Subcutaneous adipose tissue (tissue), 4 donors: ENCODE results near the gene GOLGA6C. TPM values are rescaled to one million over a fixed set of nuclear protein-coding genes. Genes with fewer than 3 reads are reported as not detected.

Source experiments
- total RNA-seq, 4 donors: library from RNA; depleted of rRNA; stranded (reverse); fragments of >200 nt; gene quantifications; one replicate each; pipeline ENCODE4 v1.1.0, GENCODE V29; 2016
- TF ChIP-seq, protein P1 (sequence below): fragments of 450-650 bp; IDR thresholded peaks from one replicate; pipeline ENCODE4 v1.5.1; 2016; ENCODE audit warnings: low read depth, mild to moderate bottlenecking, control low read depth, antibody characterized with exemption, moderate library complexity

The GOLGA6C gene
- total RNA-seq, 4 donors from 2014 or later, result 0.44 TPM; not detected in 3

DNA sequence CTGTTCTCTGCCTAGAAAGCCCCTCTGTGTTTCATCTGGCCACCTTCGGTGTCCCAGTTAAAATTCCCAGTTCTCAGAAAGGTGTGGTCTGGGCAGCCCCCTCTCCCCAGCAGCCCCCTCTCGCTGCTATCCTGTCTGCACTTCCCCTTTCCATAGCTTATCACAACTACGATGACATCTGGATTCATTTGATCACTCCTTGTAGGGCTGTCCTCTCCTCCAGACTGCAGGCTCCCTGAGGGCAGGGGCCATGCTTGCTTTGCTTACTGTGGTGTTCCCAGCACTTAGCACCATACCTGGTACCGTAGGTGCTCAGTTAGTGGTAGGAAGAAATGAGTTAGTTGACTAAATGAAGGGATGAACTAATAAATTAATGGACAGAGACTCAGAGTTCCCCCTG is 26.3 kb upstream of the GOLGA6C start:
- TF ChIP-seq, protein P1, sequence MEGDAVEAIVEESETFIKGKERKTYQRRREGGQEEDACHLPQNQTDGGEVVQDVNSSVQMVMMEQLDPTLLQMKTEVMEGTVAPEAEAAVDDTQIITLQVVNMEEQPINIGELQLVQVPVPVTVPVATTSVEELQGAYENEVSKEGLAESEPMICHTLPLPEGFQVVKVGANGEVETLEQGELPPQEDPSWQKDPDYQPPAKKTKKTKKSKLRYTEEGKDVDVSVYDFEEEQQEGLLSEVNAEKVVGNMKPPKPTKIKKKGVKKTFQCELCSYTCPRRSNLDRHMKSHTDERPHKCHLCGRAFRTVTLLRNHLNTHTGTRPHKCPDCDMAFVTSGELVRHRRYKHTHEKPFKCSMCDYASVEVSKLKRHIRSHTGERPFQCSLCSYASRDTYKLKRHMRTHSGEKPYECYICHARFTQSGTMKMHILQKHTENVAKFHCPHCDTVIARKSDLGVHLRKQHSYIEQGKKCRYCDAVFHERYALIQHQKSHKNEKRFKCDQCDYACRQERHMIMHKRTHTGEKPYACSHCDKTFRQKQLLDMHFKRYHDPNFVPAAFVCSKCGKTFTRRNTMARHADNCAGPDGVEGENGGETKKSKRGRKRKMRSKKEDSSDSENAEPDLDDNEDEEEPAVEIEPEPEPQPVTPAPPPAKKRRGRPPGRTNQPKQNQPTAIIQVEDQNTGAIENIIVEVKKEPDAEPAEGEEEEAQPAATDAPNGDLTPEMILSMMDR, result no peak

DNA sequence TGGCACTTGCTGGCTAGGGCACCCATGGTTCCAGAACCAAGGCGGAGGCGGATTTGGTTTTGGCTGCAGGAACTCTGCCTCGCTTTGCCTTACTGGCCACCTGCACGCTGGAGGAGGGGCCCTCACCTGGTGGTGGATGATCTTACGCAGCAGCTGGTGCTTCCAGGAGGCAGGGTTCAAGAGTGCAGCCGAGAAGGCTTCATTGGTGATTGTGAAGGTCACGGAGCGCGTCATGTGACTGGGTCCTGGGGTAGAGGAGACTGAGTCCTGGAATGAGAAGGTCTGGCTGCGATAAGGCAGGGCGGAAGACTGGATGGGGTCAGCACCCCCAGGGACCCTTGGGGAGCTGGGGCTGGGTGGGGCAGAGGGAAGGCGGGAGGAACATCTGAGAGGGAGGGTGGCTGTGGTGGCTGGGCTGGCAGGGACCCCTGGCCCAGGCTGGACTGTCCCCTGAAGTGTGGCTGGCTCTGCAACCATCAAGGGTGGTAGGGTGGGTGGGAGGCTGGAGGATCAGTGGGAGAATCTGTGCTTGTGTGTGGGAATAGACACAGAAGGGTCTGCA is 25.8 kb upstream of the GOLGA6C start:
- TF ChIP-seq, protein P1, result no peak

DNA sequence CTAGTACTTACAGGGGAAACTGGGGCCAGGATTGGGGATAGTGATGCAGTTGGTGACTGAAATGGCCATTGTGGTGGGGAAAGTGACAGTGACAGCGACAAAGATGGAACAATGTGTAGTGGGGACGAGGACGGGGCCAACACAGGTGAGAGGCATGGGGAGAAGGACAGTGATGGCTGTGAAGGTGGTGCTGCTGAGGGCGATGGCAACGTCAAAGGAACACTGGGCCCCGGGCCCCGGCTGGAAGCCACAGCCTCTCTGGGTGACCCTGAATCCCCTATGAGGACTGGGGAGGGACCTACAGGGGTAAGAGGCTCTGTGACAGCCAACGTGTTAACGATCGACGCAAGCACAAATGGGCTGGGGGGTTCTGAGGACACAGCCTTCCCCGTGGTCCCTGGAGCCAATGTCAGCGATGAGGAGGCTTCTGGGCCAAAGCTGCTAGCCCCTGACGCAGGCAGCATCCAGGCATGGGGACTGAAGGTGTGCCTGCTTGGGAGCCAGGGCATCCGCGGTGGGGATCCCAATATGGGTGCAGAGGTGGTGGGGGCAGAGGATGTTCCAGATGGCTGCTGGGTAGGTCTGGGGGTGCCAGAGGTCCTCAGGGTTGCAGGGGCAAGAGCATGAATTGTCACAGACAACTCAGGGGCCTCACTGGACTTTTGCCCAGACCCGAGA is 25.2 kb upstream of the GOLGA6C start:
- TF ChIP-seq, protein P1, result no peak

DNA sequence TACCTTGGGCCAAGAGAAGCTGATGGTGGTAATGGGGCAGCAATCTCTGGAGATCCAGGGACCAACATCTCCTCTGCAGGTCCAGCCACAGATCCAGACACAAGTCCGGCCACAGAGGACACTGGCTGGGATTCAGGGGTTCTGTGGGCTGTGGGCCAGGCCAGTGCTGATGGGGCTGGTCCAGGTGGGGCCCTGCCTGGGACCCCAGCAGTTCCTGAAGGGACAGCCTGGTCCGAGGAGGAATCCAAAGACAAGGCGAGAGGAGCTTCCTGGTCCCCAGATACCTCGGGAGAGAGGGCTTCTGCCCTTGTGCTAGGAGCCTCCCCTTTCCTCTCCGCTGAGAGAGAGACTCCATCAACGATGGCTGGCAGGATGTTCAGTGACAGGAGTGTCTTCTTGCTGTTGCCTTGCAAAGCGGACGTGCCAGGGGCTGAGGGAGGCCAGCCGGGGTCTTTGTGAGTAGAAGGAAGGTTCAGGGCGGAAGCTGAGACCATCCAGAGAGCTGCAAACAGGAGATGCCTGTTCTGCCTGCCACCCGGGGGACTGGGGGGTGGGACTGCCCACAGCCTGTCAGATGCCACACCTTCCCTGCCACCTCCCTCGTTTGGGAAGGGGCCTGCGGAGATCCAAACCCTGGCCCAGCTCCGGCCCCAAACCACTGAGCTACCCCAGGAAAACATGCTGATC is 24.5 kb upstream of the GOLGA6C start:
- TF ChIP-seq, protein P1, result no peak

DNA sequence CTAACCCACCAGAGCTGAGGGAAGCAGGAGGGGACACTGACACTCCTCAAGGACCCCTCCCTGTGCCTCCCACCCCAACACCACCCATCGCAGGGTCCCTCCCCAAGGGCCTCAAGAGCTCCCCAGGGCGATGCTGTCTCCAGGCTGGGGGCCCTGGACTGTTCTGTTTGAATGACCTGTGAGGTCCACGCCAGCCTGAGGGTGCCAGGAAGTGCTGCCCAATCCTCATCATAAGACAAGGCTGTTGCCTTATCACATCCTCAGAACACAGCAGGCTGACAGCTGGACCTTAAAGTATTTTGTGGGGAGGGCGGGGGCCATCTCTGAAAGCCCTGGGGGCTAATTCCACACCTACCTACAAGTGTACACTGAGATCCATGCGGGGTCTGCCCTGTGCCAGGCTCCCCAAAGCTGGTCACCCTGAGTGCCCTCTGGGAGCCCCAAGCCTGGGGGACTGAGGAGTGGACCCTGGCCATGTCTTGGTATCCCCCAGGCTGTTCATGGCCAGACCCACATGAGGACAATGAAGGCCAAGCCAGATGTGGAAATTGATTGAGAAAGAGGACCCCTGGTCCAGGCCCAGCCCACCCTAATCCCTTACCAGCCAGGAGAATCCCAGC is 23.8 kb upstream of the GOLGA6C start:
- TF ChIP-seq, protein P1, result no peak

DNA sequence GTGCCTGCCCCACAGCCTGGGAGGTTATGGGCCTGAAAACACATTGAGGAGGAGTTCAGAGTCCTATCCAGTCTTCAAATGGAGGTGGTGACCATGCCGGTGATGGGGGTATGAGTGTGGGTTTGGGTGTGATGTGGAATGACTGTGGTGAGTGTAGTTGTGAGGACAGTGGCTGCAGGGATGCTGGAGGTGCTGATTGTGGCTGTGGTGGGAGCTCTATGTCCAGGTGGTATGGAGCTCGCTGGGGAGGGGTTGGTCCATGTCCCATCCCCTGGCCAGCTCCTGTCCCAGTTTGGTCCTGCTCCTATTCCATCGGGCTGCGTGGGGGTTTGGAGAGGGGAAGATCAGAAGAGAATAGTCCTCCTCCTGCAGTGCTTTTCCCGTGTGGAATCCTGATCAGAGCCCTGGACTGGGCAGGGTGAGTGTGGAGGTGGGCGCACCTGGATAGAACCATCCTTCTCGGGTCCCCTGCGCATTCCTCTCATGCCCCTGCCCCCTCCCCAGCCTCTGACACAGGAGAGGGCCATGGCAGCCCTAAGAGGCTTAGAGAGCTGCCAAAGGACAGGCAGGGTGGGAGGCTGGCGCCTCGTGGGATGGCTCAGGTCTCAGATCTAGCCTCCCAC is 23.0 kb upstream of the GOLGA6C start:
- TF ChIP-seq, protein P1, result no peak
